Measurements from ENCODE around the gene RPS6KL1. TPM values are rescaled to one million over a fixed set of nuclear protein-coding genes. Genes with fewer than 3 reads are reported as not detected.

The RPS6KL1 gene
- total RNA-seq, 1 donor from 2014 or later, result 20.5 TPM

DNA sequence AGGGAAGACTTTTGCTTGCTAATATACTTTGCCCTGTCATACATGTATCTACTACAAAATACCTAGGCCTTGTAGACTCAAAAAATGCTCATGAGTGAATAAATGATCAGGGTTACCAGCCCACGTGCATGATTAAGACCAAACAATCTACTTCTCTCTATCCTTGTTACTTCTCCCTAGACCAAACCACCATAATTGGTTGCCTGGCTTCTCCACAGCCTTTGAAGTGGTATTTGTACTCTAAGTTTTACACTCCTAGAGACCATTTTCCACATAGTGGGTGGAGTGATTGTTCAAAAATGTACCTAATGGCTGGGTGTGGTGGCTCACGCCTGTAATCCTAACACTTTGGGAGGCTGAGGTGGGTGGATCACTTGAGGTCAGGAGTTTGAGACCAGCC, 14.1 kb upstream of the RPS6KL1 start:
- Histone ChIP-seq H3K27ac (replicated peaks) (no peak overlapping the region), H3K4me3 (no peak overlapping the region), H3K4me1 (peaks cover 78% of the 10 kb centered on the region), H3K36me3 (no peaks in the 10 kb centered on the region), H3K9me3 (replicated peaks) (no peaks in the 10 kb centered on the region), H3K27me3 (ENCODE audit: low read depth) (no peaks in the 10 kb centered on the region)
- no peak for DNase-seq
- TF ChIP-seq, protein P1, sequence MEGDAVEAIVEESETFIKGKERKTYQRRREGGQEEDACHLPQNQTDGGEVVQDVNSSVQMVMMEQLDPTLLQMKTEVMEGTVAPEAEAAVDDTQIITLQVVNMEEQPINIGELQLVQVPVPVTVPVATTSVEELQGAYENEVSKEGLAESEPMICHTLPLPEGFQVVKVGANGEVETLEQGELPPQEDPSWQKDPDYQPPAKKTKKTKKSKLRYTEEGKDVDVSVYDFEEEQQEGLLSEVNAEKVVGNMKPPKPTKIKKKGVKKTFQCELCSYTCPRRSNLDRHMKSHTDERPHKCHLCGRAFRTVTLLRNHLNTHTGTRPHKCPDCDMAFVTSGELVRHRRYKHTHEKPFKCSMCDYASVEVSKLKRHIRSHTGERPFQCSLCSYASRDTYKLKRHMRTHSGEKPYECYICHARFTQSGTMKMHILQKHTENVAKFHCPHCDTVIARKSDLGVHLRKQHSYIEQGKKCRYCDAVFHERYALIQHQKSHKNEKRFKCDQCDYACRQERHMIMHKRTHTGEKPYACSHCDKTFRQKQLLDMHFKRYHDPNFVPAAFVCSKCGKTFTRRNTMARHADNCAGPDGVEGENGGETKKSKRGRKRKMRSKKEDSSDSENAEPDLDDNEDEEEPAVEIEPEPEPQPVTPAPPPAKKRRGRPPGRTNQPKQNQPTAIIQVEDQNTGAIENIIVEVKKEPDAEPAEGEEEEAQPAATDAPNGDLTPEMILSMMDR (IDR thresholded peaks at IDR 0.05; ENCODE audit: borderline replicate concordance), result no peak
- intact Hi-C loops (cut with micrococcal nuclease), result no loop called here

DNA sequence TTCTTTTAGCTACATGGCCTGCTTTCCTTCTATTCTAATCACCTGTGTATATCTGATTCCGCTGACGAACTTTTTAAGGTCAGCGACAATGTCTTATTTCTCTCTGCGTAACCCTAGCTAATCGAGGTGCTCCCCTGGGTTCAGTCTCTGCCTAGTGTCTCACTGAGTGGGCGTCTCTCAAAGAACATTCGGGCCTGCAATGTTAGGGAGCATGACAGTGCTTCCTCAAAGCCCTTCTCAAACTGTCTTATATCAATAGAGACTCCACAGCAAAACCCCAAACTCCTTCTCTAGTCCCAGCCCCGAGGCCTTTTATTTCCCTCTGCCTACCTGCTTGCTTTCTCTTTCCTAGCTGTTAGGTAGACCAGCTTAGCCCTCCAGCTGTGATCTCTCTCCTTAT, 13.7 kb upstream of the RPS6KL1 start:
- TF ChIP-seq, protein P1 (IDR thresholded peaks at IDR 0.05; ENCODE audit: borderline replicate concordance), result no peak
- H3K9me3 ChIP-seq (replicated peaks), result no peaks in the 10 kb centered on the region
- no peak overlapping the region for H3K4me3 ChIP-seq
- no peaks in the 10 kb centered on the region for H3K27me3 ChIP-seq (ENCODE audit: low read depth)
- no peak for DNase-seq
- H3K36me3 ChIP-seq, result no peaks in the 10 kb centered on the region
- H3K27ac ChIP-seq (replicated peaks), result no peak overlapping the region
- peaks cover 78% of the 10 kb centered on the region for H3K4me1 ChIP-seq
- intact Hi-C loops (cut with micrococcal nuclease), result no loop called here

DNA sequence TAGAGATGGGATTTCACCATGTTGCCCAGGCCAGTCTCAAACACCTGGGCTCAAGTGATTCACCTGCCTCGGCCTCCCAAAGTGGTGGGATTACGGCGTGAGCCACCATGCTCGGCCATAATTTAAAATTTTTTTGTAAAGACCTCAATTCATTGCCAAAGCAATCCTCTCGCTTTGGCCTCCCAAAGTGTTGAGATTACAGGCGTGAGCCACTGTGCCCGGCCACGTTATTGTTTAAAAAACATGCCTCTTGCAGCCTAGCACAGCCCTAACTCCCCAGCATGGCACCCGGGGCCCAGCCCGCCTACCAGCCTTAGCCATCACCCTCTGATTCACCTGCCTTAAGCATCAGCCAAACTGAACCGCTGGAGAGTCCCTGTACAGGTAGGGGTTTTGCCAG, 13.1 kb upstream of the RPS6KL1 start:
- intact Hi-C loops (cut with micrococcal nuclease), result no loop called here
- no peaks in the 10 kb centered on the region for H3K36me3 ChIP-seq
- DNase-seq, result no peak
- no peaks in the 10 kb centered on the region for H3K9me3 ChIP-seq (replicated peaks)
- no peak overlapping the region for H3K4me3 ChIP-seq
- H3K27me3 ChIP-seq (ENCODE audit: low read depth), result no peaks in the 10 kb centered on the region
- TF ChIP-seq, protein P1 (IDR thresholded peaks at IDR 0.05; ENCODE audit: borderline replicate concordance), result no peak
- peaks cover 72% of the 10 kb centered on the region for H3K4me1 ChIP-seq
- H3K27ac ChIP-seq (replicated peaks), result no peak overlapping the region

GRCh38 chr14:74935360-74935680, 12.3 kb upstream of the RPS6KL1 start:
- Histone ChIP-seq H3K27me3 (ENCODE audit: low read depth) (no peaks in the 10 kb centered on the region), H3K27ac (replicated peaks) (peak overlapping the region; percentile 72), H3K4me3 (no peak overlapping the region), H3K9me3 (replicated peaks) (no peaks in the 10 kb centered on the region), H3K36me3 (no peaks in the 10 kb centered on the region), H3K4me1 (peaks cover 64% of the 10 kb centered on the region)
- intact Hi-C loops (cut with micrococcal nuclease), result no loop called here
- TF ChIP-seq, protein P1 (IDR thresholded peaks at IDR 0.05; ENCODE audit: borderline replicate concordance), result no peak
- peak; percentile 46 for DNase-seq

DNA sequence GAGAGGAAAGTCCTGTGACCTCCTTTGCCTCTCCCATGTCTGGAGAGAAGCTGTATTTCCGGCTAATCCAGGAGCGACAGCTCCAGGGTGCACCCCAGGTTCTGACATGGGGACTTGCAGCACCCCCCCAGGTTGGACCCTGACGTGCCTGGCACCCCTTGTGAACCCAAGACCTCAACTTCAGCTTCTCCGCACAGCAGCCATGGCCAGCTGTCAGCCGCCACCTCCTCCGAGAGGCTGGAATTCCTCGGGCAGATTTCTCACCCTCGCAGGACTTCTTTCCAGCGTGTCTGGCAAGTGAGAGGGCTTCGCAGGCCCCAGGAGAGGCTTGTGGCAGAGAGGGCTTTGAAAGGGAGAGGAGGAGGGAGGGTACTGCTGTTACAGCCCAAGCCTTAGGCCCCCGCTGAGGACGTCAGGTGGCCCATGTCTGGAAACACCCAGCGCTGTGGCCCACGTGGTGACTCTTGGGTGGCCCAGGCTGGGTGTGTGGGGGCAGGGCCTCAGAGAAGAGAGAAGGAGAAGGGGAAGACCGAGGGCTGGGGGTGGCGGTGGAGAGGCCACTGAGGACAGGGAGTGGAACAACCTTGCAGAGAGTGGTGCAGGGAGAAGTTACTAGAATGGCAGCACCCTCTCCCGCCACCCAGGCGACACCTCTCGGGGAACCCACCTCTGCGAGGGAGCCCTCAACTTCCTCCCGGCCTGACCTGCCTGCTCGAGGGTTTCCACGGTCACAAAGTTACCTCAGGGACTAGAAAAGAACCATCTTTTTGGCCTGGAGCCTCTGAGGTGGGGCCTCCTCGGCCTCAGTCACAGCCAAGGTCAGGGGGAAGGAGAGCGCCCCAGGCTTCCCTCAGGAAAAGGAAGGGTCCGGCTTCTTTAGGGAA, 11.7 kb upstream of the RPS6KL1 start:
- H3K4me3 ChIP-seq, result no peak overlapping the region
- TF ChIP-seq, protein P1 (IDR thresholded peaks at IDR 0.05; ENCODE audit: borderline replicate concordance), result no peak
- no peaks in the 10 kb centered on the region for H3K27me3 ChIP-seq (ENCODE audit: low read depth)
- H3K4me1 ChIP-seq, result peaks cover 58% of the 10 kb centered on the region
- H3K27ac ChIP-seq (replicated peaks), result peak overlapping the region; percentile 72
- DNase-seq, result peak; percentile 58
- intact Hi-C loops (cut with micrococcal nuclease), result no loop called here
- no peaks in the 10 kb centered on the region for H3K9me3 ChIP-seq (replicated peaks)
- H3K36me3 ChIP-seq, result no peaks in the 10 kb centered on the region

Data from left ventricle myocardium inferior (tissue), 1 donor.